SK-N-SH (cell line): Measurements from ENCODE around the gene NOXA1. TPM values are rescaled to one million over a fixed set of nuclear protein-coding genes. Genes with fewer than 3 reads are reported as not detected.

Source experiments
- CTCF ChIA-PET: fragments of 300-600, 350-600 bp; formaldehyde crosslinking; extraction: SDS; loops from one replicate; lab custom pipeline; 2021; lab: Yijun Ruan, JAX
- POLR2A ChIA-PET: fragments of 350-600 bp; sonication (Branson Sonifier 250); formaldehyde crosslinking; extraction: SDS; loops from one replicate; lab custom pipeline; 2020; ENCODE audit warnings: antibody characterized with exemption, inconsistent platforms; lab: Yijun Ruan, JAX
- DNase-seq: peaks from one replicate; pipeline ENCODE4 v3.0.0; 2012
- H2AFZ ChIP-seq: fragments of 200-600 bp; sonication (generic); 2 replicates; pipeline ENCODE4 v1.8.1; 2016; ENCODE audit warnings: antibody characterized with exemption, mild to moderate bottlenecking, low read depth
- H3F3A ChIP-seq: fragments of 200-600 bp; sonication (generic); replicated peaks from 2 replicates; pipeline ENCODE3; 2016; ENCODE audit warnings: antibody characterized with exemption, mild to moderate bottlenecking; ENCODE audit not compliant: insufficient read depth
- H3K27ac ChIP-seq, 2 experiments: fragments of 200-500 bp in 1 of 2; fragments of 200-600 bp in 1 of 2; sonication (Bioruptor generic) in 1 of 2; sonication (generic), shearing (Covaris generic) in 1 of 2; 2 replicates each; pipeline versions ENCODE4 v1.5.1 to v1.6.1; 2014 to 2016; ENCODE audit warnings: low read depth in 2 of 2, inconsistent platforms in 1 of 2, low read length in 1 of 2, mild to moderate bottlenecking in 1 of 2, mixed read lengths in 1 of 2
- H3K27me3 ChIP-seq: fragments of 200-600 bp; sonication (generic), shearing (Covaris generic); 2 replicates; pipeline ENCODE4 v1.6.1; 2016; ENCODE audit warnings: mixed run types; ENCODE audit not compliant: insufficient read depth
- H3K36me3 ChIP-seq, 2 experiments: fragments of 200-500 bp in 1 of 2; fragments of 200-600 bp in 1 of 2; sonication (Bioruptor generic) in 1 of 2; sonication (generic) in 1 of 2; replicated peaks in 1 of 2; 2 replicates each; pipeline versions ENCODE3 to v1.5.1; 2014 to 2016; ENCODE audit warnings: low read length in 1 of 2, mild to moderate bottlenecking in 1 of 2; ENCODE audit not compliant: insufficient read depth in 2 of 2, control insufficient read depth in 1 of 2
- H3K4me1 ChIP-seq, 2 experiments: fragments of 200-500 bp in 1 of 2; fragments of 200-600 bp in 1 of 2; sonication (Bioruptor generic) in 1 of 2; sonication (generic), shearing (Covaris generic) in 1 of 2; 2 replicates each; pipeline versions ENCODE4 v1.5.1 to v1.6.1; 2014 to 2016; ENCODE audit warnings: low read depth in 1 of 2, low read length in 1 of 2, mixed run types in 1 of 2; ENCODE audit not compliant: insufficient read depth in 2 of 2, control insufficient read depth in 1 of 2
- H3K4me2 ChIP-seq: fragments of 200-600 bp; sonication (generic), shearing (Covaris generic); 2 replicates; pipeline ENCODE4 v1.6.1; 2017; ENCODE audit warnings: mixed run types
- H3K4me3 ChIP-seq, 2 experiments: fragments of 200-500 bp in 1 of 2; fragments of 200-600 bp in 1 of 2; sonication (Bioruptor generic) in 1 of 2; sonication (generic), shearing (Covaris generic) in 1 of 2; 2 replicates each; pipeline versions ENCODE4 v1.5.1 to v1.8.1; 2014 to 2016; ENCODE audit warnings: low read depth in 2 of 2, inconsistent platforms in 1 of 2, low read length in 1 of 2, mild to moderate bottlenecking in 1 of 2, mixed read lengths in 1 of 2, moderate library complexity in 1 of 2
- H3K79me2 ChIP-seq: fragments of 200-600 bp; sonication (generic); 2 replicates; pipeline ENCODE4 v1.8.1; 2017; ENCODE audit warnings: mild to moderate bottlenecking; ENCODE audit not compliant: insufficient read depth
- H3K9ac ChIP-seq: fragments of 200-600 bp; sonication (generic); 2 replicates; pipeline ENCODE4 v1.6.1; 2017; ENCODE audit warnings: mixed run types
- H3K9me2 ChIP-seq: fragments of 200-600 bp; sonication (generic); 2 replicates; pipeline ENCODE4 v1.6.1; 2017; ENCODE audit warnings: mixed run types
- H3K9me3 ChIP-seq: fragments of 200-600 bp; sonication (generic); 2 replicates; pipeline ENCODE4 v1.6.1; 2017; ENCODE audit warnings: mixed run types, mild to moderate bottlenecking, moderate library complexity
- H4K20me1 ChIP-seq: fragments of 200-600 bp; sonication (generic); 2 replicates; pipeline ENCODE4 v1.6.1; 2017; ENCODE audit warnings: mild to moderate bottlenecking, mixed run types; ENCODE audit not compliant: insufficient read depth
- CHD2 ChIP-seq: fragments of 150-350 bp; IDR thresholded peaks from 2 replicates; pipeline ENCODE4 v1.6.1; 2018; ENCODE audit warnings: low read length; ENCODE audit not compliant: partially characterized antibody
- EP300 ChIP-seq, 2 experiments: IDR thresholded peaks; 2 replicates each; pipeline versions ENCODE4 v1.4.0 to v1.6.1; 2012; ENCODE audit warnings: borderline replicate concordance in 1 of 2, low read depth in 1 of 2, low read length in 1 of 2
- EZH2phosphoT487 ChIP-seq: fragments of 200-600 bp; sonication (generic); IDR thresholded peaks from 2 replicates; pipeline ENCODE4 v1.6.1; 2017; ENCODE audit warnings: low read depth, mixed run types, mild to moderate bottlenecking, antibody characterized with exemption, moderate library complexity, borderline replicate concordance
- FOXM1 ChIP-seq: IDR thresholded peaks from 2 replicates; pipeline ENCODE4 v1.4.0; 2012; ENCODE audit warnings: low read depth, mild to moderate bottlenecking
- GABPA ChIP-seq: IDR thresholded peaks from 2 replicates; pipeline ENCODE4 v1.4.0; 2012; ENCODE audit warnings: low read depth, mild to moderate bottlenecking
- MAX ChIP-seq: IDR thresholded peaks from 2 replicates; pipeline ENCODE4 v1.4.0; 2012; ENCODE audit warnings: low read depth
- MEF2A ChIP-seq: IDR thresholded peaks from 2 replicates; pipeline ENCODE4 v1.4.0; 2012; ENCODE audit warnings: low read depth, borderline replicate concordance
- NFIC ChIP-seq: IDR thresholded peaks from 2 replicates; pipeline ENCODE4 v1.4.0; 2012; ENCODE audit warnings: borderline replicate concordance
- PBX3 ChIP-seq: IDR thresholded peaks from 2 replicates; pipeline ENCODE4; 2012
- RAD21 ChIP-seq: IDR thresholded peaks from 2 replicates; pipeline ENCODE4 v1.6.1; 2012; ENCODE audit warnings: mild to moderate bottlenecking, low read length
- RCOR1 ChIP-seq: fragments of 150-350 bp; IDR thresholded peaks from 2 replicates; pipeline ENCODE4 v1.6.1; 2017; ENCODE audit warnings: antibody characterized with exemption, low read length
- RFX5 ChIP-seq: IDR thresholded peaks from 2 replicates; pipeline ENCODE4 v1.6.1; 2012; ENCODE audit warnings: mild to moderate bottlenecking, improper control_type of control experiment, low read length
- TAF1 ChIP-seq: IDR thresholded peaks from 2 replicates; pipeline ENCODE4 v1.6.1; 2012; ENCODE audit warnings: low read depth, mild to moderate bottlenecking, low read length, moderate library complexity, borderline replicate concordance
- TCF12 ChIP-seq: IDR thresholded peaks from 2 replicates; pipeline ENCODE4 v1.4.0; 2012
- TEAD4 ChIP-seq: IDR thresholded peaks from 2 replicates; pipeline ENCODE4 v1.4.0; 2012; ENCODE audit warnings: mild to moderate bottlenecking, borderline replicate concordance; ENCODE audit not compliant: insufficient read depth
- USF2 ChIP-seq: fragments of 150-350 bp; IDR thresholded peaks from 2 replicates; pipeline ENCODE4 v1.6.1; 2017; ENCODE audit warnings: antibody characterized with exemption, low read length, low read depth, borderline replicate concordance
- ZBTB33 ChIP-seq: IDR thresholded peaks from 2 replicates; pipeline ENCODE4 v1.4.0; 2012; ENCODE audit warnings: low read depth, borderline replicate concordance
- WGBS: methylation state at CpG from one replicate; pipeline ENCODE4 v1.1.6; 2017; ENCODE audit warnings: low lambda C conversion rate; 5-methylcytosine and 5-hydroxymethylcytosine counted together
- polyA plus RNA-seq, 3 experiments: library from polyadenylated mRNA; depleted of rRNA; stranded (reverse); fragments of >200 nt; gene quantifications; 2 replicates each; pipeline ENCODE4 v1.2.3, GENCODE V29; 2012

Gene NOXA1
- polyA plus RNA-seq, 1 of the 3 experiments (the other 2 are of a cell fraction): 0.39 TPM

GRCh38 chr9:137459601-137460362, 36.6 kb downstream of the NOXA1 start:
- Histone ChIP-seq H3K27me3 (no peaks in the 10 kb centered on the region), H3K4me3 (peak overlapping the region in 1 of 2 experiments; percentile 82; a peak in 2 of 4 replicates), H3F3A (no peaks in the 10 kb centered on the region), H3K9ac (peak overlapping the region; percentile 45), H3K9me3 (no peaks in the 10 kb centered on the region), H3K4me1 (peaks cover 18 to 42% of the 10 kb centered on the region in 2 experiments; a peak in 3 of 4 replicates), H3K36me3 (peaks cover 0 to 20% of the 10 kb centered on the region in 2 experiments), H2AFZ (peak overlapping the region; percentile 99), H3K79me2 (peaks cover 10% of the 10 kb centered on the region; the same call in 1 of the 2 replicates), H3K9me2 (no peaks in the 10 kb centered on the region), H3K4me2 (peak overlapping the region; percentile 65; the same call in 1 of the 2 replicates), H3K27ac (peak overlapping the region in 1 of 2 experiments; percentile 76; a peak in 1 of 4 replicates), H4K20me1 (peaks cover 16% of the 10 kb centered on the region)
- ChIA-PET POLR2A (interaction anchor here (0.6 to 1.3 kb wide), 4 partner anchors 9 to 28 kb away, joined by 3 to 4 read pairs (median 4); no protein-coding TSS in a partner anchor), CTCF (interaction anchor here (0.9 to 1.5 kb wide), 4 partner anchors 14 to 37 kb away, joined by 3 to 5 read pairs (median 3); partner anchors contain the start of genes EXD3 and NOXA1)
- peak; percentile 36 for DNase-seq
- no peak for TF ChIP-seq EP300 (IDR thresholded peaks at IDR 0.05; ENCODE audit: borderline replicate concordance in 1 of 2, low read depth in 1 of 2, low read length in 1 of 2)
- no peak for TF ChIP-seq MAX
- TF ChIP-seq TCF12: no peak
- TF ChIP-seq FOXM1: no peak
- TF ChIP-seq MEF2A: no peak
- 25% methylated on average over 4 of the region's 15 CpGs for WGBS

GRCh38 chr9:137460363-137461315, 37.4 kb downstream of the NOXA1 start:
- Histone ChIP-seq H3K9me3 (no peaks in the 10 kb centered on the region), H3K36me3 (peaks cover 0 to 12% of the 10 kb centered on the region in 2 experiments), H3K27me3 (no peaks in the 10 kb centered on the region), H3K4me1 (peaks cover 18 to 33% of the 10 kb centered on the region in 2 experiments; a peak in 3 of 4 replicates), H2AFZ (no peak overlapping the region), H3K4me3 (no peak overlapping the region), H3K4me2 (no peak overlapping the region), H3F3A (no peaks in the 10 kb centered on the region), H3K27ac (no peak overlapping the region), H4K20me1 (peaks cover 16% of the 10 kb centered on the region), H3K79me2 (peaks cover 10% of the 10 kb centered on the region; the same call in 1 of the 2 replicates), H3K9me2 (no peaks in the 10 kb centered on the region), H3K9ac (no peak overlapping the region)
- TF ChIP-seq EP300 (IDR thresholded peaks at IDR 0.05; ENCODE audit: borderline replicate concordance in 1 of 2, low read depth in 1 of 2, low read length in 1 of 2) (no peak), PBX3 (no peak), MAX (no peak), TEAD4 (no peak), RCOR1 (no peak), USF2 (no peak), GABPA (no peak), RAD21 (no peak), ZBTB33 (no peak), RFX5 (no peak), FOXM1 (no peak), TAF1 (no peak), MEF2A (no peak), CHD2 (no peak), NFIC (no peak), EZH2phosphoT487 (no peak)
- CTCF ChIA-PET: interaction anchor here (0.9 to 1.5 kb wide), 3 partner anchors 15 to 38 kb away, joined by 3 to 5 read pairs (median 3); partner anchors contain the start of gene EXD3
- 86% methylated on average over 11 of the region's 31 CpGs for WGBS
- DNase-seq: peak; percentile 38
- POLR2A ChIA-PET: no interaction called here
